Stomach smooth muscle (tissue), 2 donors: ENCODE results near the gene RPL18A.

Source experiments
- H3K27ac ChIP-seq: one replicate; pipeline ENCODE4 v1.7.0; 2013; ENCODE audit warnings: mild to moderate bottlenecking, low read length, inconsistent platforms
- H3K27me3 ChIP-seq, 2 donors: one replicate each; pipeline ENCODE4 v1.7.0; 2013; ENCODE audit warnings: low read length in 2 of 2; ENCODE audit not compliant: insufficient read depth in 2 of 2, control insufficient read depth in 1 of 2
- H3K36me3 ChIP-seq, 2 donors: one replicate each; pipeline ENCODE4 v1.7.0; 2013; ENCODE audit warnings: low read length in 2 of 2; ENCODE audit not compliant: control insufficient read depth in 2 of 2, insufficient read depth in 2 of 2
- H3K4me1 ChIP-seq: one replicate; pipeline ENCODE4 v1.7.0; 2013; ENCODE audit warnings: low read length; ENCODE audit not compliant: control insufficient read depth, insufficient read depth
- H3K4me3 ChIP-seq, 2 donors: one replicate each; pipeline ENCODE4 v1.7.0; 2013; ENCODE audit warnings: low read length in 2 of 2
- H3K9ac ChIP-seq, 2 donors: one replicate each; pipeline ENCODE4 v1.7.0; 2013; ENCODE audit warnings: low read length in 2 of 2, mild to moderate bottlenecking in 1 of 2
- H3K9me3 ChIP-seq, 2 donors: one replicate each; pipeline ENCODE4 v1.7.0; 2013; ENCODE audit warnings: low read length in 2 of 2; ENCODE audit not compliant: control insufficient read depth in 2 of 2
- donor health status: healthy.
- donor health status: Pancreatic carcinoma.

Gene RPL18A

GRCh38 chr19:17869114-17869608 is 9.5 kb downstream of the RPL18A start:
- Histone ChIP-seq H3K27me3 (peaks cover 29 to 30% of the 10 kb centered on the region in 2 donors), H3K36me3 (peaks cover 6 to 16% of the 10 kb centered on the region in 2 donors), H3K27ac (no peak overlapping the region), H3K9me3 (no peaks in the 10 kb centered on the region), H3K4me1 (peaks cover 12% of the 10 kb centered on the region), H3K9ac (no peak overlapping the region), H3K4me3 (no peak overlapping the region)

DNA sequence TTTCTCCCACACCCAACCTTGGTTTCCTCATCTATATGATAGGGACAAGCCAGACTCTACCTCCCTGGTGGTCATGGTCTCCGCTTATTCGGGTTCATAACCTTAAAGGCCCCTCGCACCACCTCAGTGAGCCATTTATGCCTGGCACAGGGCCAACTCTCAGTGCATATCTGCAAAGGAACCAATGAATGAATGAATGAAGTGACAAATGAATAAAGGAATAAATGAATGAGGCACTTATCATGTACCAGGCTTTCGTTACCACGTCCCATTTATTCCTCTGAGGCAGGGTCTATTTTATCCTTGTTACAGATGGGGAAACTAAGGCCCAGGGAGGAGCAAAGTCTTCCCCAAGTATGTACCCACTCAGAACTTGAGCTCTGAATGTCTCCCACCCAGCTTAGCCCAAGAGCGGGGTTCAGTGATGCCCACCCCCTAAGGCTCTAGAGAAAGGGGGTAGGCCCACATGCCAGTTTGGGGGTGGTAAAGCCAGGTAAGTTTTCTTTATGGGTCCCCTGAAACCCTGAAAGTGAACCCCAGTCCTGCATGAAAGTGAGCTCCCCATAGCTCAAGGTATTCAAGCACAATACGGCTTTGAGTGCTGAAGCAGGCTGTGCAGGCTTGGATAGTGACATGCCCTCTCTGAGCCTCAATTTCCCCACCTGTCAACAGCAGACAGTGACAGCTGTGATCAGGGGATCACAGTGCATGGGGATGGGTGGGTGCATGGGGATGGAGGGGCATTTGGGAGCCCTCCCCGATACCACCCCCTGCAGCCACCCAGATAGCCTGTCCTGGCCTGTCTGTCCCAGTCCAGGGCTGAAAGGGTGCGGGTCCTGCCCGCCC is 11.5 kb downstream of the RPL18A start:
- no peak overlapping the region for H3K27ac ChIP-seq
- no peak overlapping the region for H3K4me3 ChIP-seq
- peaks cover 12% of the 10 kb centered on the region for H3K4me1 ChIP-seq
- no peaks in the 10 kb centered on the region for H3K9me3 ChIP-seq
- H3K36me3 ChIP-seq, result peaks cover 0 to 1% of the 10 kb centered on the region in 2 donors
- H3K9ac ChIP-seq, result no peak overlapping the region
- H3K27me3 ChIP-seq, result peaks cover 37 to 41% of the 10 kb centered on the region in 2 donors

- H3K27ac ChIP-seq, result no peak within 1 kb of the TSS
- no peaks in the 10 kb centered on the region for H3K36me3 ChIP-seq
- H3K4me3 ChIP-seq, result peak within 1 kb of the TSS in 1 of 2 donors; percentile 8
- H3K27me3 ChIP-seq, result peaks cover 37 to 41% of the 10 kb centered on the region in 2 donors
- H3K9ac ChIP-seq, result no peak within 1 kb of the TSS
- no peaks in the 10 kb centered on the region for H3K9me3 ChIP-seq
- H3K4me1 ChIP-seq, result peaks cover 12% of the 10 kb centered on the region
These were observed 12.2 kb downstream of the RPL18A start, which contains the start of gene SLC5A5 for GRCh38 chr19:17871878-17872250. Gene SLC5A5 (plus strand): TSS chr19:17871945. CDS start chr19:17872320, 375 bp downstream.

GRCh38 chr19:17872251-17873001 is 12.7 kb downstream of the RPL18A start:
- Histone ChIP-seq H3K27me3 (peaks cover 37 to 41% of the 10 kb centered on the region in 2 donors), H3K4me1 (peaks cover 12% of the 10 kb centered on the region), H3K36me3 (no peaks in the 10 kb centered on the region), H3K9me3 (no peaks in the 10 kb centered on the region), H3K9ac (no peak overlapping the region), H3K4me3 (peak overlapping the region in 1 of 2 donors; percentile 8), H3K27ac (no peak overlapping the region)

GRCh38 chr19:17873786-17874757 is 14.4 kb downstream of the RPL18A start:
- no peak overlapping the region for H3K4me3 ChIP-seq
- no peaks in the 10 kb centered on the region for H3K9me3 ChIP-seq
- H3K9ac ChIP-seq, result no peak overlapping the region
- H3K27me3 ChIP-seq, result peaks cover 41% of the 10 kb centered on the region in 2 donors
- H3K4me1 ChIP-seq, result peaks cover 12% of the 10 kb centered on the region
- no peak overlapping the region for H3K27ac ChIP-seq
- no peaks in the 10 kb centered on the region for H3K36me3 ChIP-seq

- no peak overlapping the region for H3K27ac ChIP-seq
- peaks cover 12% of the 10 kb centered on the region for H3K4me1 ChIP-seq
- H3K27me3 ChIP-seq, result peaks cover 41% of the 10 kb centered on the region in 2 donors
- H3K36me3 ChIP-seq, result no peaks in the 10 kb centered on the region
- no peak overlapping the region for H3K9ac ChIP-seq
- no peaks in the 10 kb centered on the region for H3K9me3 ChIP-seq
- H3K4me3 ChIP-seq, result no peak overlapping the region
These were observed 15.0 kb downstream of the RPL18A start for GRCh38 chr19:17874758-17875135.

GRCh38 chr19:17877696-17878095 is 18.0 kb downstream of the RPL18A start:
- Histone ChIP-seq H3K4me1 (peaks cover 4% of the 10 kb centered on the region), H3K9ac (no peak overlapping the region), H3K4me3 (no peak overlapping the region), H3K36me3 (no peaks in the 10 kb centered on the region), H3K27ac (no peak overlapping the region), H3K9me3 (no peaks in the 10 kb centered on the region), H3K27me3 (peaks cover 19 to 25% of the 10 kb centered on the region in 2 donors)

GRCh38 chr19:17879466-17879865 is 19.8 kb downstream of the RPL18A start:
- no peaks in the 10 kb centered on the region for H3K36me3 ChIP-seq
- no peaks in the 10 kb centered on the region for H3K4me1 ChIP-seq
- H3K27me3 ChIP-seq, result peaks cover 9 to 12% of the 10 kb centered on the region in 2 donors
- no peak overlapping the region for H3K27ac ChIP-seq
- no peaks in the 10 kb centered on the region for H3K9me3 ChIP-seq
- H3K9ac ChIP-seq, result no peak overlapping the region
- H3K4me3 ChIP-seq, result no peak overlapping the region

- H3K4me1 ChIP-seq, result no peaks in the 10 kb centered on the region
- no peak overlapping the region for H3K27ac ChIP-seq
- H3K27me3 ChIP-seq, result peaks cover 2 to 4% of the 10 kb centered on the region in 2 donors
- no peaks in the 10 kb centered on the region for H3K36me3 ChIP-seq
- no peak overlapping the region for H3K4me3 ChIP-seq
- H3K9ac ChIP-seq, result no peak overlapping the region
- no peaks in the 10 kb centered on the region for H3K9me3 ChIP-seq
These were observed 22.0 kb downstream of the RPL18A start for GRCh38 chr19:17881701-17882100.
